Activated CD8-positive, alpha-beta memory T cell treated with anti-CD3 and anti-CD28 coated beads for 48 hours (primary cell): ENCODE measurements around the gene NOTO.

Source experiments
- DNase-seq, 3 experiments: peaks; one replicate each; pipeline ENCODE4 v3.0.0-alpha.2; 2020; ENCODE audit warnings: low read depth in 2 of 3, low spot score in 2 of 3

NOTO gene

DNA sequence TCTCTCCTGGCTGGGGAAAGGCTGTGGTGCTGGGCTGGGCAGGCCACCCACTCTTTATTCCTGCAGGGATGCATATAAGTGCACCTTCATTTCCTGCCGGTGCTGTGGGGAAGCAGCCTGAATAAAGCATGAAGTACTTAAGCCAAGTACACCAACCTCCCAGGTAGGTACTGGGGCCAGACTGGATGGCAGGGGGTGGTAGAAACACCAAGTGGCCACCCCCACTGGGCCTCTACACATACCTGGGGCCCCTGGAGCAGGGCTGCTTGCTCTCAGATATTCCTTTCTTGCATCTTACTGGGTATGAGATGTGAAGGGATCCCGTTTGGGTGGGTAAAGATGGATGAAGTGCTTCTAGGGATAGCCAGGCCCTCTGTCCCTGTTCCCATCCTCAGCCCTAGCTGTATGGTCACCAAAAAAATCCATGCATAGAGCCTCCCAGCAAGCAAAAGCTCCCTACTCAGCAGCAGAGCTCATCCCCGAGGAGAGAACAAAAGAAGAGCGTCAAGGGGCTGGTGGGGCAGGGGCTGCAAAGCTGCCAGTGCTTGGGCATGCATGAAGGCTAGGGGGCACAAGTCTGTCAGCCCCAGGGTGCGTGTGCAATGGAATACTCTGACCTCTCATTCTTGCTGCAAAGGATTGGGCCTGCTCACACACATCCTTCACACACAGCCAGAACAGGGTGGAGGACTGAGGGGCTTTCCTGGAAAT, 53.7 kb downstream of the NOTO start:
- DNase-seq = no peak

DNA sequence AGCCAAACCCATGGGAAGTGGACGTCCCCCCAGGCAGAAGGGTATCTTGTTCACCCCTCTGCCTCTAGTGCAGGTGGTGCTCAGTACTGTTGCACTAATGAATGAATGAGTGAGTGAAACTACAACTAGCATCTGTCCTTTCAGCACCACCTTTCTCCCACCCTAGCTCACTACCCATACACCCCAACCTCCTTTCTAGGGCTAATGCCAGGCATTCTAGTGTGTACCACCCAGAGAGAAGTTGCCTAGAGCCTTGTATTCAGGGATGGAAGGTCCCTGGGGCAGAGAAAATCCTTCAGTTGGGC, 54.2 kb downstream of the NOTO start:
- DNase-seq = no peak

DNA sequence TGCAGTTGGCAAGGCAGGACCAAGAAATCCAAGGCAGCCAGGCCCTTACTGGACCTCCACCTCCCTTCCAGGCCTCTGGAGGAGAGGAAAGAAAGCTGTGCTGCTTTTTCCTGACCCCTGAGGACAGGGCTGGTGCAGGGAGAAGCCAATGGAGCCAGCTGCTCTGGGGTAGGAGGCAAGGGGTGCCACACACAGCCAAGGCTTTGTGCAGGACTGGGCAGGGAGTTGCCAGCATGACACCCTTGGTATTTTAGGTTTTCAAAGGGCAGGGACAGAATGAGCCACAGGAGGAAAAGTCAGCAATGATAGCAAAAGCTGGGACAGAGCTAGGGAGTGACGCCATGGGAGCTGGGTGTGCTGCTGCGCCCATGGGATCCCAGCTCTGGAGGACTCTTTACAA, 54.6 kb downstream of the NOTO start:
- DNase-seq = no peak

- DNase-seq = no peak
Observed at GRCh38 chr2:73257425-73258125, 55.2 kb downstream of the NOTO start.

DNA sequence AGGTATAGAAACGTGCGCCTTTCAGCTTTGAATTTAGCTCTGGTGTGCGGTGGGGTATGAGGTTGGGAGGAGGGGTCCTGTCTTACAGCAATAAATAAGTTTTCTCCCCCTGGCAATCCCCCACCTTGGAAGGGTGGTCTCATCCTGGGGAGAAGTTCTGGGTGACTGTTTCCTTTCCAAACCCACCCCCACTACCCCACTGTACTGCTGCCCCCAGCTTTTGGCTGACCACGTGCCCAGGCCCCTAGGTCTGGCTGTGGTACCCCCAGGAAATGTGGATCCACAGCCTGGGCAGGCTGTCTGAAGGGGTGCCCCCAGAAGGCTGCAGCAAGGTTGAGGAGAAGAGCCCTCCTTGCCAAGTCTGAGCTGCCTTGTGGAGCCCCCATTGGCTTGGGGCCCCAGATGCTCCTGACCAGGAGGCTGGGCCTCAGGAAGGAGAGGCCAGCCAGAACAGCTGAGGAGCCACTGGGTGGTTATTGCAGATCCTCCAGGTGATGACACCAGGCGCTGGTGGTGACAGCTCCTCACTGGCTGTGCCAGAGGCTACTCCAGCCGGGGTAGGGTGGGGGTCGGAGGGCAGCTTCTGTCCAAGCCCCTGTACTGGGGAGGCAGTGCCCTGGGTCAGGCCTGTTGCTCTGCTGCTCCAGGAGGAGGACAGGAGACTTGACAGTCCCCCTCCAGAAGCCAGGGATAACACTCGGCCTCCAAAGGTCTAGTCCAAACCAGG, 56.0 kb downstream of the NOTO start:
- no peak for DNase-seq

DNA sequence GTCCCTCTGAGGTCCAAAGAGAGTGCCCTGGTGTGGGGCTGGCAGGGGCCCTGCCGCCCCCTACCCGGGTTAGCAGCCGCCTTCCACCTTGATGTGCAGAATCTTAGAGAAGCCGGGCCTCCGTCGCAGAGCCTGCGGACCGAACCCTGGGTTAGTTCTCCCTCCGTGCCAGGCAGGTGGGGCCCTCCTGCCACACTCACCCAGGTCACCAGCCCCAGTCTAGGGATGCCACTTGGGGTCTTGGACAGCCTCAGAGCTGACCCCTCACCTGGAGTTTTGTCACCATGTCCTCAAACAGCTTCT, 56.5 kb downstream of the NOTO start:
- DNase-seq = no peak

- no peak for DNase-seq
Observed at GRCh38 chr2:73259276-73259675, 56.9 kb downstream of the NOTO start.

DNA sequence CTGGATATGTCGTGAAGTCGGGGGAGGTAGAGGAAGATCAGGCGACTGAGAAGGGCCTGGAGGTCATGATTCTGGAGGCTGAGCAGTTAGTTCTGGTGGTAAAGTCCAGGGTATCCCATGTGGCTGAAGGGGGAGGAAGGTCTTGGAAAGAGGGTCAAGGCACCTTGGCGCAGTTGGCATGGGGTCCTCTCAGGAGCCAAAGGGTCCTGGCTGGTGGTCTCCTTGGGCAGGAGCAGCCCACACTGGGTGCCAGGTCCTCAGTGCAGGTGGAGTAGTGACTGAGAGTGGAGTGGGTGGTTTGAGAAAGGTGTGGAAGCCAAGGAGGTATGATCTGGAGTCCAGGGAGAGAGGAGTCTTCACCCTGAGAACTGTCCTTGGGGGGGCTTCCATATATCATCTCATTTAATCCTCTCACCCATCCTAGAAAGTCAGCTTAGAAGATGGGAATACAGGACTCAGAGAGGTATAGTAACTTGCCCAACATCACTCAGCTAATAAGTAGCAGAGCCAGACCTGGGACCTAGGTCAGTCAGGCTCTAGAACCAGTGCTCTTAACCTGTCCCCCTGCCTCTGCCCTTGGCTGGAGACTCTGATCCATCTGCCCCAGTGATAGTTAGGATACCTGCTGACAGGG, 57.4 kb downstream of the NOTO start:
- no peak for DNase-seq

DNA sequence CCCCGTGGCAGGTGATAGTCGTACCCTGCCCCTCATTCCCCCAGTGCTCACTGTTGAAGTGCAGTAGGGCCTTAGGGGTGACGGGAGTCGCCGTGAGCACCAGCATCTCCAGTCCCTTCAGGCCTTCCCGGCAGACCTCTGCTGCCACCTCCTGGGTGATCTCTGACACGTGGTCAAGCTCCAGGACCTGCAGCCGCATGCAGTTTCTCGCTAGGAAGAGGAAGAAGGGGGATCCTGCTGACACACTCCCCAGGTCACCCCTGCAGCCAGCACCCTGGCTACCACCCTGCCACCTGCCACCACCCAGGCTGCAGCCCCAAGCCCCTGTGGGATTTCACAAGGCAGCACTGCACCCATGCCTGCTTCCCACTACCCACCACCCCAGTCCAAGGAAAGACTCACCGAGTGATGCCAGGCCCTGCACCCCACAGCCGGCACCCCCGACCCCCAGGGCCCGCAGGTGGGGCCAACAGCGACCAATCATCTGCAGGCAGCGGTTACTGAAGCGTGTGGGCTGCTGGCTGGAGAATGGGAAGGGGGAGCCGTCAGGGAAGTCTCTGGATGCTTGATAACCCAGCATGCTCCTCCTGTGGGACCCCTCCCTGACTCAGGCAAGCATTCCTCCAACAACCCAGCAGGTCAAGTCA, 58.1 kb downstream of the NOTO start:
- DNase-seq = no peak
